GM19455 (cell line): ENCODE measurements around the gene DPP9.

Experiments
- ATAC-seq: cut with Tn5 transposase; IDR thresholded peaks from one replicate; pipeline ENCODE4 v1.9.1; 2021; ENCODE audit not compliant: unreplicated experiment

The DPP9 gene

DNA sequence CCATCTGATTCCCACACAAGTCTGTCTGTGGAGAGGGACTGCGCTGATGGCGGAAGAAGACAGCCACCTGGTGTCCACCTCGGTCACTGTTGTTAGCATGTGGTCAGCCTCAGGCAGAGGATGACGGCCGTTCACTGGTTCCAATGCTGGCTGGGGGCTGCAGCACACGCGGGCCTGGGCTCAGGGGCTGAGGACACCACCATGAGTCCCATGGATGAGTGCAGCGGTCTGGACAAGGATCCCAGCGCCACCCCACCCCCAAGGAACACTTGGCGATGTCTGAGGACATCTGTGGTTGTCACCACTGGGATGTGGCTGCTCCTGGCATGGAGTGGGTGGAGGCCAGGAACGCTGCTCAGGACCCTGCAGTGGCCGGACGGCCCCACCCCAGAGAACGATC, 10.9 kb downstream of the DPP9 start:
- ATAC-seq: no peak

DNA sequence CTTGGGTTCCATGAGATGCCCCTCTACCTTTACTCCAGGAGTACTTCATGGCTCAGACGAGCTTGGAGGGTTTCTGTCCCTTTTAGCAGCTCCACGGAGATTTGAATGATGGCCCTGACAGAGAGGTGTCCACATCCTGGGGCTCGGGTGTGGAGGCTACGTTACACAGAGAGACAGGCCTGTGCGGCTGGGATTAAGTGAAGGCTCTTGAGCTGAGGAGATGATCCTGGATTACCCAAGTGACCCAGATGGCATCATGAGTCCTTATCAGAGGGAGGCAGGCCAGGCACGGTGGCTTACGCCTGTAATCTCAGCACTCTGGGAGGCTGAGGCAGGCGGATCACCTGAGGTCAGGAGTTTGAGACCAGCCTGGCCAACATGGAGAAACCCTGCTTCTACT, 12.4 kb downstream of the DPP9 start:
- ATAC-seq: no peak

DNA sequence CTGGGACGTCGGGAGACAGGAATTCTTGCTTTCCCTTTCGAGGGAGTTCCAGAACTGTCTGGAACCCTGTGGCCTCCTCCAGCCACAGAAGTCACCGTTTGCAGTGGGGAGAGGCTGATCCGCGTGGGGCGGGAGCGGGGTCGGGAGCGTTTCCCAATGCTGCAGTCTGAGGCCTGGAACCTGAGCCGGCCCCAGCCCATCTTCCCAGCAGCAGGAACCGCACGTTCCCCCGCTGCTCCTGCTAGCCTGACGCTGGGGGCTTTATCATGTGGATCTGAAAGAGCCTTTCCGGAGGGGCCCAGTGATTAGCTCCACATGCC, 13.4 kb downstream of the DPP9 start:
- ATAC-seq: no peak

DNA sequence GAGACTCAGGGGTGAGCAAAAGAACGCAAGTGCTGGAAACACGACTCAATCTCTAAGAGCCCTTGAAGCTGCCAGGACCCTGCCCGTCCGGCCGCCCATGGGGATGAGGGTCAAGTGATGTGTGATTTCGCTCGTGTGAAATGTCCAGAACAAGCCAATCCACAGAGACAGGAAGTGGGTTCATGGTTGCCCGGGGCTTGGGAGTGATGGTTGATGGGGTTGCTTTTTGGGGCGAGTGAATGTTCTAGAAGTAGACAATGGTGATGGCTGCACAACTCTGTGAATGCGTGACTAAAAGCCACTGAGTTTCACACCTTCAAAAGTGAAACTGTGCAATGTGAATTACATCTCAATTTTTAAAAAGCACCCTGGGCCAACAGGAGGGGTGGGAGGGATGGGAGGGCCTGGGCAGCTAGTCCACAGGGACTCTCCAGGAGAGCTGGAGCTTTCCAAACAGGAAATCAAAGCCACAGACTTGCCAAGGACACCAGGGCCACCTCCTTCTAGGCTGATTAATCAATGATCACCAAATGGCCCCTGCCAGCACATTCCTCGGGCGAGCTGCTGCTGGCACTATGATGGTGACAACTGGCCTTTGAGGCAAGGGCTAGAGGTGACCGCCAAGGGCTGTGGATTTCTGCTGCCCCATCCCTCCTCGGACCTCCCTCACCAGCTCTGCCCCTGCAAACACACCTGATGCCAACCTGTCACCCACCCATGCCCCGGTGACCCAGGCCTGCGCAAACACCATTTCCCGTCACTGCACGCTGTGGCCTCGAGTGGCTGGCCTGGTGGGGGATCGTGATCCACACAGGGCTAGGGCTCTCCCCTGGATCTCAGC, 14.0 kb downstream of the DPP9 start:
- ATAC-seq: no peak

DNA sequence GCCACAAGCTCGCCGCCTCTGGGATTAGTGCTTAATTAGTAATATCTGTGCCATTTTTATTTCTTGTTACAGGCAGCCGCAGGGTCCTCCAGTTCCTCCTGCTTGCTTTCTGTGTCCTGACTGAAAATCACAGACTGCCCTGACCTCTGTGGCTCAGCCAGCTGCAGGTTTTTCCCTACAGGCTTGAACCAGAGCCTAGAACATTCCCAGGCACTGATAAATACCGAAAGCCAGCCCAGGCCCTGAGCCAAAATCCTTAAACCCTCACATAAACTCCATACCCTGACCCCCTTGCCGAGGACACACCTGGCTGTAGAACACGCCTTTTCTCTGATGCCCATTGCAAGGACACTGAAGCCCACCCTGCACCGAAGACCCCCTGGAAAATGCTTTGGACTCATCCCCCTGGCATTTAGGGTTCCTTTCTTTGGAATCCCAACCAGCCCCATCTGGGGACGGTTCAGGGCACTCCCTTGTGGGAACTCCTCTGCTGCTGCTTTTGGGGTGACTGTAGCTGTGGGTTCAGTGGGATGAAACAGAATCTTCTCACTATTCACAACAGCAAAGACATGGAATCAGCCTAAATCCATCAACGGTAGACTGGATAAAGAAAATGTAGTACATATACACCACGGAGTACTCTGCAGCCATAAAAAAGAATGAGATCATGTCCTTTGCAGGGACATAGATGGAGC, 15.5 kb downstream of the DPP9 start:
- ATAC-seq: no peak

DNA sequence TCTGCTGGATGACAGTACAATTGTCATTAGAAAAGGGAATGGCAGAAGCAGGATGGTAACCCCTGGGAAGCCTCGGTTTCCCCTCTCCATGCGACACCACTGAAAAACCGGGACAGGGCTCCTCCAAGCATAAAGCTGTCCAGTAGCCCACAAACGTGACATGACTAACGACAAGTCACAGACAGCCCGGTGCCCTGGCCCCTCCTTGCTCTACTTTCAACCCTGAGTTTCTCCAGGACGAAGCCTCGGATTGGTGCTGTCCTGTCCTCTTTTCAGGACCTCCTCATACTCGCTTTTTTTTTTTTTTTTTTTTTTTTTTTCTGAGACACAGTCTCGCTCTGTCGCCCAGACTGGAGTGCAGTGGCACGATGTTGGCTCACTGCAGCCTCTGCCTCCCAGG, 16.3 kb downstream of the DPP9 start:
- no peak for ATAC-seq

DNA sequence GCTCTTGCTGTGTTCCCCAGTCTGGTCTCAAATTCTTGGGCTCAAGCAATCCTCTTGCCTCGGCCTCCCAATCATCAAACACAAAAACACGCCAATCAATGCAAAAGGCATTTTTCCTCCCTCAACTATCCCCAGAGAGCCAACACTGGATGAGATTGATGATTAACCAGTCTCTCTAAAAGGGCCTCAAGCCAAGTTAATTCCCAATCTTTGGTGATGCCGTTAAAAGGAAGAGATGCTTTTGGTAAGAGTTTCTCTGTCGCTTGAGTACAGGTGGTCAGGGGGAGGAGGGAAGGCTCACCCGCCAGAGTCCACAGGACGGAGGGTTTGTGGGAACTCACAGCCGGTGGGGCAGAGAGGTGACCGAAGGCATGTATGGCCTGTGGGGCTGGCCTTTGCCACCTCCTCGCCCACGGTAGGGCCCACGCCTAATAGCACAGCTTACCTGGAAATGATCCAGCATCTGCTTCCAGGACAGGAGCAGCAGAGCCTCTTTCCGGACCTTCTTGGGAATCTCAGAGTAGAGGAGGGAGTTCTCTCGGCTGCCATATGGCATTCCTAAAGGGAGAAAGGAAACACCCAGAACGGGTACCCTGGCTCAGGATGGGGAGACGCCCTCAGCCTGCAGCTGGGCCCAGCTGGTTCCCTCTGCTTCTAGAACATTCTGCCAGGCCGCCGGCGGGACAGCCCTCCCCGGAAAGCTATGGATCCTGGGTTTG, 18.1 kb downstream of the DPP9 start:
- ATAC-seq: no peak

DNA sequence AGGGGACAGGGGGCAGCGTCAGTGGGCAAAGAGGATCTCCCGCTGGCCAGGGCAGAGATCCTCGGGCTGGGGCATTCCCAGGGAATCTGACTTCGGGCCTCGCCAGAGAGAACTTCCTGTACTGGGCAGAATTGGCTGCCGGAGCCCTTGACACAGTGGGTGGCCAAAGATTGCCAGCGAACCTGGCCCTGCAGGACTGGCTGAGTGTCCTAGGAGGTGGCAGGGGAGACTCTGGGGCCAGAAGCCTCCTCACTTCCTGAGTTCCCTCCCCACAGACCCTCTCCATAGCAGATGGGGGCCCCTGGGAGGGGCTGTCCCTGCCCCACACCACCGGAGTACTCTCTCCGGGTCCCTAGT, 19.3 kb downstream of the DPP9 start:
- no peak for ATAC-seq

DNA sequence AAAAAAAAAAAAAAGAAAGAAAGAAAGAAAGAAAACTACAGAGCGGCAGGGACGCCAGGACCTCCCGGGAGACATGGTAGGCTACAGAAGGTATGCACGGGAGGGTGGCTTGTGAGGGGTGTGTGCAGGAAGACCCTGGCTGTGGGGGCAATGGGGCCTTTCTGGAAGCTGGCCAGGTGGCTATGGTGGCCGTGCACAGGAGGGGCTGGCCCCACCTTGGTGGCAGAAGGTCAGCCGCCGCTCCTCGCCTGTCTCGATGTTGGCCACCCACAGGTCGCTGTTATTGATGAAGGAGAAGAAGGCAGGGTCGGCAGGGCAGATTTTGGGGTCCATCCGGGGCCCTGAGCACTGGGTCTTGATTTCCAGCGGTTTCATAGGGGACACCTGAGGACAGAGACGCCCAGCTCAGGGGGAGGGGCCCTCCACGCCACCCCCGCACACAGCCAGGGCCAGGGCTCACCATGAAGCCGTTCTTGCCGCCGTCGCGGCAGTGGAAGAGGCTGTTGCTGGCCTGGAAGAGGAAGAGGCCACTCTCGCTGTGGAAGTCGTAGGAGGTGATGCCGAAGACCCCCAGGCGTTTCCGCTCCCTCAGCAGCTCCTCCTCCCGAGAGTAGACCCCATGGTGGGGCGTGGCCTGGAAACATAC, 19.8 kb downstream of the DPP9 start:
- ATAC-seq: no peak

DNA sequence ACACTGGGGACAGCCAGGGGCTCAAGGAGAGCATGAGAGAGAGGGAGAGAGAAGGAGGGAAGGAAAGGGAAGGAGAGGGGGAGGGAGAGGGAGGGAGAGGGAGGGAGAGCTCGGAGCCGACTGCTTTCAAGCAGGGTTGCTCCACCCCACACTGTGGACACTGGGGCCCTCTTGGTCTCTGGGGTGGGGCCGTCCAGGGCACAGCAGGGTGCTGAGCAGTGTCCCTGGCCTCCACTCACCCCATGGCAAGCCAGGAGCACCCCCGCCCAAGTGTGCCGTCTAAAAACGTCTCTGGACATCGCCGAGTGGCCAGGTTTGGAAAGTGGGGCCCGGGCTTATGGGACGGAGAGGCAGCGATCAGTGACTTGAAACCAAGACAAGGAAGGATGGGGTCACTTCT, 20.9 kb downstream of the DPP9 start:
- no peak for ATAC-seq

DNA sequence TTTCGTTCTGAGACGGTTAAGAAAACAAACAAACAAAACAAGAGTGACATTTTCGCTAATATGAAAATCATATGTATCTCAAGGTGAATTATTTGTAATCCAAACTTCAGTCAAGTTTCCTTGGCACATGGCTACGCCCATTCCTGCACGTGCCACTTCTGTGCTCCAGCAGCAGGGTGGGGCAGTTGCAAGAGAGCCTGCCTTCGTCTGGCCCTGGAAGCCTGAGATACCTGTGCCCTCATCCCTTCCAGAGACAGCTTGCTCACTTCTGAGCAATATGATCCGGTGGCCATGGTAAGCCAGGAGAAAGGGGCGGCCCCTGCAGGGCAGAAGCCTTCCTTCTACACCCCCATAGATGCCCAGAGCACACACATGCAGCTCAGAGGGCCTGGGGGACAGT, 22.1 kb downstream of the DPP9 start:
- ATAC-seq: no peak

DNA sequence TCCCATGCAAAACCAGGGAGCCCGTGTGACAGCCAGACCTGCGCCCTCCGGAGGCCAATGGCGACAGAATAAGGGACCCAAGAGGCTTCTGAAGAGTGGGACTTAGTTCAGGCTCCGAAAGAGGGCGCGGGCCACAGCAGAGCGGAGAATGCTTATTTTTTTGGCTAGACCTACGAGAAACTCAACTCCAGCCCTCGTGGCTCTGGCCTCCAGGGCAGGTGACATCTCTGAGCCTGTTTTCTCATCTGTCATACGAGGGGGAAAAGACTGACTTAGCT, 23.0 kb downstream of the DPP9 start:
- ATAC-seq: no peak

DNA sequence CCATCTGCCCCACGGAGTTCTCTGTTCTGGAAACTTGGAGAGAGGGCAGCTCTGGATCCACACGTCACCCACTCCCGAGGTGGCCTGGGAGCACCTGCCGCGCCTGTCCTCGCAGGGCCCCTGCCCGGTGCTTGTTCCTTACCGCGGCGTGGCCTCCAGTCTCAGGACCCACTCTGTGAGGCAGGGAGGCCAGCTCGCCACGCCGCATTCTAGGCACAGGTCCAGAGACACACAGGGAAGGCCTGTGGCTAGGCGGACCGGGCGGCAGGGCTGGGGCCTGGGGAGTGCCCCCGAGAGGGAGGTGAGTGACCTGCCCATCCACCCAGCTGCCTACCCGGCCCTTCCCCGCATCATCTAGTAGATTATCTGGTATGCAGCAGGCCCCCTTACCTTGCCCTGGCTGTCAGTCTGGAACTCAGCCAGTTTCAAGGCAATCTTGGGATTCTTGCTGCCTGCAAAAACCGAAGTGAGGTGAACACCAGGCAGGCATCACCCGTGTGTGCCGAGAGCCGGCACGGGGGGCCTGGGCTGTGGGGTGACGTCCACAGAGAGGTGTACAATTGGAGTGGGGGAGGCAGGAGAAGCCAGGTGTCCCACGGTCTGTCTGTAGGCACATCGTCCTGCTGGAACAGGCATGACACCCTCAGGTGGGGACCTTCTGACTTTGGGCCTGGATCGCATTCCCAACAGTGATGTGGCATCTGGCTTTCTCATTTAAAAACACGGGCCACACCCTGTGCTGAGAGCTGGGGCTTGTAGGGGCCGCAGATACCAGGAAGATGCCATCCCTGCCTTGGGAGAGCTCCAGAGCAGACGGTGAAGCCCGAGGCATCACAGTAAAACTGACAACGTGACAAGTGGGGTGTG, 23.6 kb downstream of the DPP9 start:
- ATAC-seq: no peak

DNA sequence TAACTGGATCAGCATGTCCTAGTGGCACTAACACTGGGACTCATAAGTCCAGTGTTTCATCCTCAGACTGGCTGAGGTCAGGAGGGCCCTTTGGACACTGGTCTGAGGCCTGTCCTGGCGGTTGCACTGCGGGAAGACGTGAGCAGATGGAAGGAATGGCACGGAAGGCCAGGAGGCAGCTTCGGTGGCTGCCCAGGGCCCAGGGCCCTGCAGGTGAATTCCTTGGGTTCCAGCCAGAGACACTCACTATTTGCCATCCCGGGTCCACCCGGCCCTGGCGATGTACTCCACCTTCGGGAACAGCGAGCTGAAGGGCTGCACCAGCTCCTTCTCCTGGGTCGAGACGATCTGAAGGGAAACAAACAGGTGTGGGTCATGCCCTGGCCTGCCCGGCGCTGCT, 26.3 kb downstream of the DPP9 start:
- ATAC-seq: no peak

DNA sequence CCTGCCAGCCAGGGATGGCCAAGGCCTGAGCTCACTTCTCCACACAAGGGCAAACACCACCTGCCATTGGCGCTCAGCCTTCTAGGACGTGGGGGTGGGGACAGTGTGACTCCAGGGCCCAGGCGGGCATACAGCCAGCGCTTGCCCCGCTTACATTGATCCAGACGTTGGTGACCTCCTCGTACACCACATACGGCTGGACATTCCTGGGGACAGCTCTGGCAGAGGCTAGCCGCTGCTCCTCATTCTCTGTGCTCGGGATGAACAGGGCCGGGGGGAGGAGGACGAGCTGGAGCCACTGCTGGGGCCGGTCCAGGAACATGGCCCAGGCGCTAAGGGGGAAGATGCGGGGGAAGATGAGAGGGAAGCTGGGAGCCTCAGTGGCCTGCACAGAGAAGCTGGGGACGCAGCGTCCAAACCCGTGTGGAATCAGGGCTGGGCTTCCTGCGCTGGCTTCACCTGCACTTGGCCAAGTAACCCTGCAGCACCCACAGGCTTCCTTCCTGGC, 28.4 kb downstream of the DPP9 start:
- ATAC-seq: no peak

DNA sequence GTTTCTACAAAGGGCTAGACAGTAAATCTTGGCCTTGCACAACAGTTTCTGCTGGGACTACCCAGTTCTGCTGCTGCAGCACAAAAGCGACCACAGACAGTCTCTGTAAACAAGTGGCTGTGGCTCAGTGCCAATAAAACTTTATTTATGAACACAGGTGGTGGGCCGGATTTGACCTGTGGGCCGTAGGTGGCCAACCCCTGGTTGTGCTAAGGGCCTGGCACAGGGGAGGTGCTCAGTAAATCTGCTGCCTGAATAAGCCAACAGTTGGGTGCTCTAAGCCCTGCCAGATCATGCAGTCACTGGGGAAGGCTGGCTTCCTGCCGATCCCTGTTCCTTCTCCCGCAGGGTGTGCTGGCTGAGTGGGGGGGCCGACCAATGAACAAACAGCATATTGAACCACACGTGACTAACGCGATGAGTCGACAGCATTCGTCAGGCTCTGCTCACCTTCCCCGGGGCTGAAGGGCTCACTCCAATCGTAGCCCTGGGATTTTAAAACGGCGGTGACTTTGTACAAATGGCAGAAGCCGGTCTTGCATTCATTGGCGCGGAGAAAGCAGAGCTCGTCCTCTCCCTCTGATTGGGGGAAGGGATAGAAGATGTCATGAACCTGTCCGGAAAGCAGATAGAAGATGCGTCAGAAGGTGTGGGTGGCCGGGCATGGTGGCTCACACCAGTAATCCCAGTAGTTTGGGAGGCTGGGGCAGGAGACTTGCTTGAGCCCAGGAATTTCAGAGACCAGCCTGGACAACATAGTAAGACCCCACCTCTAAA, 29.2 kb downstream of the DPP9 start:
- no peak for ATAC-seq

DNA sequence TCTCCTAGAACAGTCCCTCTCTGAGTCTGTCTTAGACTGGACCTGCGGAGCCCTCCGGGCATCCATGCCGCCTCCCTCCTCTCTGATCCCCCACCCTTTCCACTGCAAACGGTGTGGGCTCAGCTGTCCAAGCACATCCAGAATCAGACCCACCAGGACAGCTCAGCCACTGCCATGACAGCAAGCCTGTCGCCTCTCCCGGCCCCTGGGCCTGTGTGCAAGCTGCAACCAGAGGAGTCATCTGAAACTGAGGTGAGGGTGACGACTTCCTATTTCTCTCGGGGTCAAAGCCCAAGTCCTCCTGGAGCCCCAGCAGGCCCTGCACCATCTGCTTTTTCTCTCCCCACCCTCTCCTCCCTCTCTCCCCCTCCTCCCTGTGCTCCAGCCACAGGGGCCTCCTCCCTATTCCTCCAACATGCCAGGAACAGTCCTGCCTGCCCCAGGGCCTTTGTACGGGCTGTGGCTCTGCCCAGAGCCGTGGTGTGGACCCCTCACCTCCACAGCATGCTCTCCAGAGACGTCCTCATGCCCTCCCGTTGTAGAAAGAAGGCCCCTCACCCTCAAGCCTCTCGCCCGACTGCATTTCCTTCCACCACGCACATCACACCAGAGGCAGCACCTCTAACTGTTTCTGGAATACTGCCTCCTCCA, 30.0 kb downstream of the DPP9 start:
- ATAC-seq: no peak

DNA sequence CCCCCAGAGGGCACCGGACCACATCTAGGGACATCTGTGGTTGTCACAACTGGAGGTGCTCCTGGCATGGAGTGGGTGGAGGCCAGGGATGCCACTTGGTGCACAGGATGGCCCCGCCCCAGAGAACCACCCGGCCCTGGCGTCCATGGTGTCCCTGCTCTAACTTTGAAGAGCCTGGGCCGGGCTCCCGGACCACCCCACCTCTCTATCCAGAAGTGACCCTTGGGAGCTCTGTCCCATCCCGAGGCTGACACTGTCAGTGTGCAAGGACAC, 30.6 kb downstream of the DPP9 start:
- ATAC-seq: no peak

DNA sequence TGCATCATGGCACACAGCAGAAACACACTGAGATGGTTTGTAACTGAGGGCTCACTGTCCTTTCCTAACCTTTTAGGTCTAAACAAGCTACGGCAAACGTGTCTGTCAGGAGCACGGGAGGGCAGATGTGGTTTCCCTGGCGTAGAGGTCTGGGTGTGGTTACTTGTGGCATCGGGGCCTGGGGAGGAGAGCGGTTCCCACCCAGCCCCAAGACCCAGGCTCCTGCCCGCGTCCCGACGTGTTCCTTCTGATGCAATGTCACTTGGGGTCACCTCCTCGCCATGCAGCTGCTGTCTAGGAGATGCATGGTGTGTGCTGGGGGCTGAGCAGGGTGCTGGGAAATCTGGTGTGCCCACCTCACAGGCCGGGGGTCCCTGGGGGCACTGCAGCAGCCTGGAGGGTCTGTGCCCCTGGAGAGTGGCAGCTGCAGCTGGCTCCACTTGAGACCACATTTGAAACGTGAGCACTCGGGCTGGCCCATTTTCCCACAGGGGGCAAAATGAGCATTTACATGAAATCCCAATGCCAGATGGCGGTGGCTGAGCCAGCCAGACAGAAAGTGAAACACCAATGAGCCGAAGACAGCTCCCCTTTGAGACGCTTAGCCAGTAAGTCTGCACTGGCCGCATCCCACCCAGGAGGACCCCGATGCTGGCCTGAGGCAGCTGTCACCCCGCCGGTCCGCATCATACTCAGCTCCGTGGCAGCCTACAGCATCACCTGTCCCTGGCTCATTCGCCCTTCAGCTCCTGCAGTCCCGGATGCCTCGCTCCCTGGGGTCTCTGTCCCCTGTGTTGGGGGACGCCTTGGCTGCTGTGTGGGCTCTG, 31.2 kb downstream of the DPP9 start:
- no peak for ATAC-seq
